GM19455 (cell line): Measurements from ENCODE around the gene DPP4.
A peak's percentile ranks its signal among the peaks of the same experiment; 100 is the strongest.

Experiments used
- ATAC-seq: cut with Tn5 transposase; IDR thresholded peaks from one replicate; pipeline ENCODE4 v1.9.1; 2021; ENCODE audit not compliant: unreplicated experiment

The DPP4 gene

GRCh38 chr2:162073888-162074631 is at the start of gene DPP4:
DPP4 (minus strand) TSS chr2:162074215; CDS start chr2:162073981, 234 bp downstream.
- ATAC-seq = peak; percentile 86

GRCh38 chr2:162118166-162119031 is 44.4 kb upstream of the DPP4 start:
- no peak for ATAC-seq

- no peak for ATAC-seq
Measured at GRCh38 chr2:162116352-162116751, 42.3 kb upstream of the DPP4 start.

DNA sequence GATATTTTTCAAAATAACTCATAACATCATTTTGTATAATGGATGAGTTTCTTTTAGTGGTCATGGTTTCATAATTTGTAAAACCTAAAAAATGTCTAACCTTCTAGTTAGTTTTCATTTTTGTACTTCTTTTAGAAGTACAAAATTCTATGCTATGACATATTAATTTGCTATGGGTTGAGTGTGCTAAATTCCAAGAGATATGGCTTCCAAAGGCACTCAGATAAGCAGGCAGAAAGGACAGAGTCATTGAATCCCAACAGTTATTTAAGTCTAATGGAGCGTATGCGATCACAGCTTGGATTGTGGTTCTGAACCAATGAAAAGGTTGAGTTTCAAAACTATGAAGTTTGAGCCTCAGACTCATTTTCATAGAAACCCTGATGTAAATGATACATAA is 41.1 kb upstream of the DPP4 start:
- no peak for ATAC-seq

DNA sequence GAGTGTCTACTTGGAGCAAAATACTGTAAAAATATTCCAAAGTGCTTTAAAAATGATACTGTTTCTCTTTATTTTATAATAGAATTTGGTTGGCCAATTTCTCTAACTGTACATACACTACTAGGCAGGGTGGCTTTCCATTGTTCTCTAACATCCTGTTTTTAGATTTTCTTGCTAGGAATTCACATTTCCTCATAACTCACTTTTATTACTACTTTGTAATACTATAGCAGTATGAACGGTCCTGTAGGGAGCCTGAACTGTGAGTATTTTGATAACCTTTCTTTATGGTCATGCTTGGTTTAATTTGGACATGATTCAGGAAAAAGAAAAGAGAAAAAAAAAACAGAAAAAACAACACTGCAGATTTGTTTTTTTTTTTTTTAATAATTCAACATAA is 40.3 kb upstream of the DPP4 start:
- no peak for ATAC-seq

DNA sequence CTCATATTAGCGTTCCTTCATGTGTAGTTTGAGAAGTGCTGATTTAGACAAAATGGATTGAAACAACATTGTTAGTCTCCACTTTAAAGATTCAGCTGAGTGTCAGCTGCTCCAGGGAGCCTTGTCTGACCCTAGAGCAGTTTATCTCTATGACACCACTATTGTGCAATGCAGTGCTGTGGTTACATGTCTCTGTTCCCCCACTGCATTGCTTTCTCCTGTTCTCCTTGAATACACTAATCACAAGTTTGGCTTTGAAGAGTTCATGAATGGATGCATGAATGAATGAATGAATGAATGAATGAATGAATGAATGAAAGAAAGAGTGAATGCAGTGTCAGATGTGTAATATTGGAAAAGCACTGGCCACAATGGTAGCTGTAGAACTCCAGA is 39.8 kb upstream of the DPP4 start:
- no peak for ATAC-seq

DNA sequence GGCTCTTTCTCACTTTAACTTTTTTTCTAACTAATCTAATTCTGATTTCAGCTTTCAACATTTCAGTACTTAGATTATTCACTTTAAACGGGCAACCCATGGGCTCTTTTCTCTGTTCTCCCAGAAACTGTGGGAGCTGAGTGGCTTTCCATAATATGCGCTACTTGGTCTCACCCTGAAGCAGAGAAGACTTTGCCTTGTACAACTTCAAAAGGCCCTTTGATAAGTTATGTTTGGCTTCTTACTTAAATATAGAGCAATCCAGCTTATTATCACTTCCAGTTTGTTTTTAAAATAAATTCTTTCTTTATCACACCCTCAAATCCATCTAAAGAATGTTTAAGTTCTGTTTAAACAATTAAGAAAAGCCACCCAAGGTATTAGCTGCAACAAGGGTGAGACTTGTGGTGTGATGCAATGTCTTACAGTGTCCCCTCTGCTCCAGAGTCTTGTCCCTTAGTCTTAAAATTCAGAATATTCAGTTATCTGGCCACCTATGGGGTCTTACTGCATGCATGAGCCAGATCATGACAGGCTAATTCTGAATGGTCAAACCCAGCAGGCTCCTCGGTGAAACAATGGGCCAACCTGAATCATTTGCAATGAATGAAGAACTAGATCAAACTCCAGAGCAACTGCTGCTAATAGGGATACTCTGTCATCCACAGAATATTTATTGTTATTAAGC is 39.2 kb upstream of the DPP4 start:
- ATAC-seq = no peak

GRCh38 chr2:162111958-162112850 is 38.2 kb upstream of the DPP4 start:
- ATAC-seq = no peak

GRCh38 chr2:162107361-162107901 is 33.4 kb upstream of the DPP4 start:
- no peak for ATAC-seq

DNA sequence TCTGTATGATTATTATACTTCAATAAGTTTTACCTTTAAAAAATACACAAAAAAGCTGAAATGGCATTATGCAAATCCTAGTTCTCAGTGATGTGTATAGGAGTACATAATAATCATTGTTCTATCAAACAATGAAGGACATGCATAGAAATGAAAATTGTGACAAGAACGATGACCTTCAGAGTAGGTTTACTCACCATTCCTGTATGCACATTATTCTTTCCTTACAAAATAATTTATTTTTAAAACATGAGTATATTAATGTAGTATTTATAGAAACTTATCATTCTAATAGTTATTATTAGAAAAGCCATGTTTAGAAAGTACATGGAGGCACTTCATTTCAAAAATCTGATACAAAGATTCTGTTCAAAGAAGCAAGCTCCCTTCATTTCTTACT is 32.7 kb upstream of the DPP4 start:
- no peak for ATAC-seq

- no peak for ATAC-seq
Measured at GRCh38 chr2:162106146-162106551, 32.1 kb upstream of the DPP4 start.

GRCh38 chr2:162103443-162104009 is 29.5 kb upstream of the DPP4 start:
- no peak for ATAC-seq

- ATAC-seq = no peak
Measured at GRCh38 chr2:162100579-162100978, 26.6 kb upstream of the DPP4 start.

DNA sequence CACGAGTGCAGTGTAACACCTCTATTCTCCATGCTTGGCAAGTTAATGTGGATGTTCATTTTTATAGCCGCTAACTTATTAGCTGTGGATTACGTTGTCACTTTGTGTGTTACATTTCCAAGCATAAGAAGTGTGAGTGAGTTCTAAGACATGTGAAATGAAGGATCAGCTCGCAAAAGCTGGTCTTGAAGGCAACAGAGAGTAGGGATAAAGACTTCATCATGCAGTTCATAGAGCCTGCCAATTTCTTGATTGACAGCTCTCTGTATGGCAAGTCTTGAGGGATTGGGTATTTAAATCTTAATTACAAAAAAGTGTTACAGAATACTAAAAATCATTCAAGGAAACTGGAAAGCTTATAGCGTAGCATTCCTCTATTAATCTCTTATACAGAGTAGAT is 25.8 kb upstream of the DPP4 start:
- no peak for ATAC-seq

GRCh38 chr2:162092658-162093556 is 18.9 kb upstream of the DPP4 start:
- ATAC-seq = no peak

DNA sequence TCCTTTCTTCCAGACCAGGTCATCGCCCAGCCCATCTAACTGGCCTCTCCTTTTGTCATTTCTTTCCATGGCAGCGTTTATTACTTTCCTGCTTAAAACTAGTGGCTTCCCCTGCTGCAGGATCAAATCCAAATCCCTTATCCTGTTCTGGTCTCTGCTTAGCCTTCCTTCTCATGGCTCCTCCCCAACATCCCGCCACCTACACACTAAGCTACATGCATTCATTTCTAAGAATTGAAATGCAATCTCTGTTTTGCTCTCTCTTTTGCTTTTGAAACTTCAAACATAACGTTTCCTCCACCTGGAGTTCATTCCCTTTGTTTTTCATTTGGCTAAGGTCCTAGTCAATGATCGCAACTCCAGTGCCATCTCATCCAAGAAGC is 18.0 kb upstream of the DPP4 start:
- ATAC-seq = no peak

GRCh38 chr2:162091325-162092007 is 17.5 kb upstream of the DPP4 start:
- no peak for ATAC-seq

DNA sequence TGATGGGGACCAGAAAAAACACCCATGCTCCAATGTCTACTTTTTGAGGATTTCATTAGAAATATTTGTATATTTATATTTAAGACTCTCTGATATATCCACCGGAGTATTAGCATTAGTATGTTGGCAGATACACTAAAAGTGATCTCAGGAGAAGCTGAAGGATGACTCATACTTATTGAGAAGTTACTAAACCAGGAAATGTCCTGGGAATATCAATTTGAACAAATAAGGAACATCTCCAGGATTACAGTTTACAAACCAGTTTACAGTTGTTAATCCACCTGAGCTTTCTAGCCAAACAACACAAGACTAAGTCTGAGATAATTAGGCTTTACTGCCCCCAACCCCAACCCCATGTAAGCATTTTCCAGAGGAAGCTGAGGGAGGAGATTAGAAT is 16.1 kb upstream of the DPP4 start:
- ATAC-seq = no peak

DNA sequence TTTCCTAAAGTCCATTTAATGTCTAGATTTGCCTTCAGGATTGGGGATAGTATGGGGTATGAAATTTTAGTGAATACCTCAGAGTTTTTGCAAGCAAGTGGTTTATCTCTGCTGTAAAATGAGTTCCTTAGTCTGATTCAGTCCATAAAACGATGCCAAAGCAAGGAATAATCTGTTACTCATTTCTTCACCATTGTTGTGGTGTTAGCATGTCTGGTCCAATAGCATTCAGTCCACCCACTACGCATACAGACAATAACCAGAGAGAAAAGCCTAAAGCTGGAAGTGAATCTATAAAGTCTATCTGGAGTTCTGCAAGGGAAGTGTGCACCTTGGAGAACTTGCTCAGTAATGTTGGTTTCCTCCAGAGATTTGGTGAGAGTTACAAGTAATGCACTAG is 12.9 kb upstream of the DPP4 start:
- no peak for ATAC-seq
